A673 (cell line): Measurements from ENCODE around the gene RSF1. TPM values are rescaled to one million over a fixed set of nuclear protein-coding genes. Genes with fewer than 3 reads are reported as not detected.

ENCODE experiments used
- BruUV-seq: library from RNA; stranded (reverse); fragments of 400-500 nt; replicated peaks from 2 replicates; lab custom pipeline; 2021; lab: Mats Ljungman, UMichigan
- CTCF ChIA-PET: fragments of 300-600 bp; sonication (Branson Sonifier 250); formaldehyde crosslinking; loops from one replicate; lab custom pipeline; 2022; ENCODE audit warnings: antibody characterized with exemption; lab: Charles Lee
- POLR2A ChIA-PET: fragments of 300-600 bp; sonication (Branson Sonifier 250); formaldehyde crosslinking; loops from one replicate; lab custom pipeline; 2022; ENCODE audit warnings: antibody characterized with exemption; ENCODE audit not compliant: low non-redundant PET; lab: Charles Lee
- DNase-seq: peaks from one replicate; pipeline ENCODE4 v3.0.0-alpha.2; 2015; ENCODE audit warnings: low spot score
- H3K27ac ChIP-seq: fragments of 200-600 bp; sonication (generic); 2 replicates; pipeline ENCODE4 v1.5.1; 2016; ENCODE audit warnings: mixed run types, low read depth, mild to moderate bottlenecking, mixed read lengths, antibody characterized with exemption, low read length; ENCODE audit not compliant: poor library complexity, severe bottlenecking
- H3K27me3 ChIP-seq: fragments of 200-600 bp; sonication (generic); replicated peaks from 2 replicates; pipeline ENCODE4 v1.6.1; 2017; ENCODE audit warnings: mixed run types, low read depth, mild to moderate bottlenecking, mixed read lengths, antibody characterized with exemption, low read length; ENCODE audit not compliant: insufficient read depth, poor library complexity
- H3K36me3 ChIP-seq: fragments of 200-600 bp; sonication (generic); 2 replicates; pipeline ENCODE4 v1.6.1; 2016; ENCODE audit warnings: mixed run types, mild to moderate bottlenecking, mixed read lengths, antibody characterized with exemption, low read length; ENCODE audit not compliant: insufficient read depth, poor library complexity, severe bottlenecking
- H3K4me1 ChIP-seq: fragments of 200-600 bp; sonication (generic); 2 replicates; pipeline ENCODE4 v1.6.1; 2017; ENCODE audit warnings: mixed run types, mild to moderate bottlenecking, mixed read lengths, antibody characterized with exemption, low read length; ENCODE audit not compliant: insufficient read depth, poor library complexity, severe bottlenecking
- H3K4me3 ChIP-seq: fragments of 200-600 bp; sonication (generic); 2 replicates; pipeline ENCODE4 v1.5.1; 2016; ENCODE audit warnings: low read depth, mixed run types, mild to moderate bottlenecking, mixed read lengths, low read length; ENCODE audit not compliant: poor library complexity, severe bottlenecking
- H3K9me3 ChIP-seq: fragments of 200-600 bp; sonication (generic); 2 replicates; pipeline ENCODE4 v1.6.1; 2016; ENCODE audit warnings: mixed run types, low read depth, mild to moderate bottlenecking, mixed read lengths, antibody characterized with exemption, low read length; ENCODE audit not compliant: poor library complexity, severe bottlenecking
- EZH2 ChIP-seq: fragments of 200-600 bp; sonication (generic); IDR thresholded peaks from 2 replicates; pipeline ENCODE4 v1.6.1; 2017; ENCODE audit warnings: borderline replicate concordance, low read depth, mild to moderate bottlenecking, mixed read lengths, antibody characterized with exemption, low read length; ENCODE audit not compliant: poor library complexity, severe bottlenecking
- intact Hi-C: fragments of 100-400 bp; cut with micrococcal nuclease; formaldehyde crosslinking; loops from one replicate; pipeline ENCODE4 v1.10.0; 2022; ENCODE audit not compliant: unreplicated experiment
- total RNA-seq: library from RNA; stranded (reverse); gene quantifications from 2 replicates; pipeline ENCODE4 v1.2.3, GENCODE V29; 2021
- TF ChIP-seq, protein P1 (sequence below): fragments of 300-800, 200-600 bp; sonication (generic); conservative IDR thresholded peaks from 2 replicates; pipeline ENCODE4 v1.5.1; 2017; ENCODE audit warnings: low read depth, mild to moderate bottlenecking, antibody characterized with exemption, low read length, moderate library complexity, mixed read lengths

RSF1 gene
- total RNA-seq, 1 experiment from 2014 or later: 94.1 TPM

- H3K4me1 ChIP-seq: no peaks in the 10 kb centered on the region
- ChIA-PET POLR2A (no interaction called here), CTCF (no interaction called here)
- no peak for TF ChIP-seq EZH2
- TF ChIP-seq, protein P1, sequence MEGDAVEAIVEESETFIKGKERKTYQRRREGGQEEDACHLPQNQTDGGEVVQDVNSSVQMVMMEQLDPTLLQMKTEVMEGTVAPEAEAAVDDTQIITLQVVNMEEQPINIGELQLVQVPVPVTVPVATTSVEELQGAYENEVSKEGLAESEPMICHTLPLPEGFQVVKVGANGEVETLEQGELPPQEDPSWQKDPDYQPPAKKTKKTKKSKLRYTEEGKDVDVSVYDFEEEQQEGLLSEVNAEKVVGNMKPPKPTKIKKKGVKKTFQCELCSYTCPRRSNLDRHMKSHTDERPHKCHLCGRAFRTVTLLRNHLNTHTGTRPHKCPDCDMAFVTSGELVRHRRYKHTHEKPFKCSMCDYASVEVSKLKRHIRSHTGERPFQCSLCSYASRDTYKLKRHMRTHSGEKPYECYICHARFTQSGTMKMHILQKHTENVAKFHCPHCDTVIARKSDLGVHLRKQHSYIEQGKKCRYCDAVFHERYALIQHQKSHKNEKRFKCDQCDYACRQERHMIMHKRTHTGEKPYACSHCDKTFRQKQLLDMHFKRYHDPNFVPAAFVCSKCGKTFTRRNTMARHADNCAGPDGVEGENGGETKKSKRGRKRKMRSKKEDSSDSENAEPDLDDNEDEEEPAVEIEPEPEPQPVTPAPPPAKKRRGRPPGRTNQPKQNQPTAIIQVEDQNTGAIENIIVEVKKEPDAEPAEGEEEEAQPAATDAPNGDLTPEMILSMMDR: no peak
- BruUV-seq: no TSS peak
- DNase-seq: no peak
- H3K27me3 ChIP-seq: no peaks in the 10 kb centered on the region
- H3K4me3 ChIP-seq: no peak overlapping the region
- H3K9me3 ChIP-seq: no peaks in the 10 kb centered on the region
- peaks cover 37% of the 10 kb centered on the region for H3K36me3 ChIP-seq
- no peak overlapping the region for H3K27ac ChIP-seq
- intact Hi-C loops: no loop called here
Measured at GRCh38 chr11:77687088-77687487, 133.4 kb downstream of the RSF1 start.

DNA sequence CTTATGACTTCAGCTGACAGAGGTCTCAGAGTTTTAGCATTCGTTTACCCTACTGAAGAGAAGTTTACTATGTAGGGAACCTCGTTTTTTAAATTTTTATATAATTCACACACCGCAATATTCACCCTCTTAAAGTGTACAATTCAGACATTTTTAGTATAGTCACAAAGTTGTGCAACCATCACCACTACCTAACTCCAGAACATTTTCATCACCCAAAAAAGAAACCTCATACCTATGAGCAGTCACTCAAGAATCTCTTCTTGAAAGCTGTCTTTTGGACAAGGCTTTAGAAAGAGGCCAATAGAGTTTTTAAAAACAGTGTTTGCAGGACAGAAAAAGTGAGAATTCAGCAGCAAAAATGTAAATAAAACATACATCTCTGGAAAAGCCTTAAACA lies 143.4 kb downstream of the RSF1 start:
- H3K36me3 ChIP-seq: peaks cover 49% of the 10 kb centered on the region
- H3K27me3 ChIP-seq: no peaks in the 10 kb centered on the region
- no peak overlapping the region for H3K27ac ChIP-seq
- DNase-seq: no peak
- POLR2A ChIA-PET: no interaction called here
- H3K9me3 ChIP-seq: no peaks in the 10 kb centered on the region
- CTCF ChIA-PET: no interaction called here
- intact Hi-C loops: no loop called here
- H3K4me1 ChIP-seq: no peaks in the 10 kb centered on the region
- TF ChIP-seq, protein P1: no peak
- no peak for TF ChIP-seq EZH2
- no TSS peak for BruUV-seq
- no peak overlapping the region for H3K4me3 ChIP-seq

GRCh38 chr11:77672264-77672663 lies 148.3 kb downstream of the RSF1 start:
- Histone ChIP-seq H3K4me3 (no peak overlapping the region), H3K36me3 (peaks cover 76% of the 10 kb centered on the region), H3K27ac (no peak overlapping the region), H3K27me3 (no peaks in the 10 kb centered on the region), H3K9me3 (no peaks in the 10 kb centered on the region), H3K4me1 (no peaks in the 10 kb centered on the region)
- no TSS peak for BruUV-seq
- intact Hi-C loops: no loop called here
- CTCF ChIA-PET: no interaction called here
- no peak for TF ChIP-seq EZH2
- TF ChIP-seq, protein P1: no peak
- no peak for DNase-seq
- POLR2A ChIA-PET: no interaction called here
